Sigmoid colon (tissue), 7 donors: ENCODE results near the gene KCNJ3. TPM values are rescaled to one million over a fixed set of nuclear protein-coding genes. Genes with fewer than 3 reads are reported as not detected.

Source experiments
- DNase-seq: peaks from one replicate; pipeline ENCODE4 v3.0.0-alpha.2; 2019
- H3K27ac ChIP-seq, 4 donors: fragments of 200-600 bp; sonication (generic); one replicate each; pipeline ENCODE4 v1.5.1; 2016 to 2019; ENCODE audit warnings: mild to moderate bottlenecking in 1 of 4
- H3K27me3 ChIP-seq, 3 donors: fragments of 200-600 bp; sonication (generic); one replicate each; pipeline ENCODE4 v1.5.1; 2019; ENCODE audit warnings: mild to moderate bottlenecking in 1 of 3
- H3K36me3 ChIP-seq, 4 donors: fragments of 200-600 bp; sonication (generic); one replicate each; pipeline ENCODE4 v1.5.1; 2016 to 2019
- H3K4me1 ChIP-seq, 4 donors: fragments of 200-600 bp; sonication (generic); one replicate each; pipeline ENCODE4 v1.5.1; 2017 to 2019
- H3K4me3 ChIP-seq, 4 donors: fragments of 200-600 bp; sonication (generic); one replicate each; pipeline ENCODE4 v1.5.1; 2017 to 2019; ENCODE audit warnings: mild to moderate bottlenecking in 2 of 4, moderate library complexity in 1 of 4
- H3K9me3 ChIP-seq, 4 donors: fragments of 200-600 bp in 3 of 4; sonication (generic) in 3 of 4; one replicate each; pipeline versions ENCODE4 v1.5.1 to v1.6.1; 2013 to 2019
- EP300 ChIP-seq, 4 donors: sonication (generic); formaldehyde crosslinking; IDR thresholded peaks; one replicate each; pipeline ENCODE4 v1.6.1; 2017; ENCODE audit warnings: antibody characterized with exemption in 4 of 4
- POLR2A ChIP-seq, 2 donors: fragments of 450-650 bp; IDR thresholded peaks; one replicate each; pipeline ENCODE4 v1.6.1; 2016; ENCODE audit warnings: antibody characterized with exemption in 2 of 2, mild to moderate bottlenecking in 2 of 2, moderate library complexity in 2 of 2
- POLR2AphosphoS5 ChIP-seq, 4 donors: sonication (generic); formaldehyde crosslinking; IDR thresholded peaks; one replicate each; pipeline ENCODE4 v1.6.1; 2017; ENCODE audit warnings: antibody characterized with exemption in 4 of 4
- whole genome bisulfite sequencing, 2 donors: extraction: QIAGEN DNeasy Blood & Tissue Kit; methylation state at CpG; one replicate each; pipeline ENCODE4 v1.1.7; 2013; 5-methylcytosine and 5-hydroxymethylcytosine counted together
- intact Hi-C: fragments of 100-400 bp; cut with DNase I; formaldehyde crosslinking; loops from one replicate; pipeline ENCODE4 v1.15.1; 2023
- polyA plus RNA-seq, 3 donors: library from polyadenylated mRNA; stranded (reverse); fragments of 200-250 nt; gene quantifications; one replicate each; pipeline ENCODE4 v1.2.3, GENCODE V29; 2013
- total RNA-seq, 4 donors: library from RNA; depleted of rRNA; stranded (reverse); fragments of >200 nt; gene quantifications; one replicate each; pipeline ENCODE4 v1.1.0, GENCODE V29; 2016
- TF ChIP-seq, protein P1 (sequence below), 4 experiments: fragments of 450-650 bp in 3 of 4; fragments of 200-600 bp in 1 of 4; IDR thresholded peaks; one replicate each; pipeline ENCODE4 v1.5.1; 2016 to 2019; ENCODE audit warnings: antibody characterized with exemption in 4 of 4, mild to moderate bottlenecking in 3 of 4, moderate library complexity in 2 of 4
- donor health status: healthy with polysubstance abuse.
- donor health status: Bipolar disorder and iron deficiency.
- donor health status: healthy.

KCNJ3 gene
- total and polyA plus RNA-seq, 7 donors, result under 0.01 to 0.60 (median 0.16) TPM

DNA sequence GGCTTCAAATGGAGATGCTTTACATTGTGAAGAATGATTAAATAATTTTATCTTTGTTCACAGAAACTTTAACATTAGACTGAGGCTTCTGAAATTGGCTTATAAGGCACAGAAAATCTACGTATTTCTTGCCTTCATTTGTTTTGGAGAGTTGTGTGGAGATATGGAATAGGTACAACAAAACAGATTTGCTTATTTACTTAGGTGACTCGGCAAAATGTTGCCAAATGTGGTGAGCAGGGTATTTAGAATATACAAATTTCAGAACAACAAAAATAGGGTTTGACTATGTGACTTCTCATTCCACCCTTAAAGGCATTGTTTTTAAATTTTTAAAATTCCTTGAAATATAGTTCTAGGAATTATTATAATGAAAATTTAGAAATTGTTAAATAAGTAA lies 134.2 kb downstream of the KCNJ3 start:
- Histone ChIP-seq H3K27ac (no peak overlapping the region), H3K9me3 (no peaks in the 10 kb centered on the region), H3K4me1 (no peaks in the 10 kb centered on the region), H3K27me3 (no peaks in the 10 kb centered on the region), H3K4me3 (no peak overlapping the region), H3K36me3 (no peaks in the 10 kb centered on the region)
- no peak for DNase-seq
- WGBS, 2 donors, result 82 to 83% methylated on average over 2 of the region's 2 CpGs
- TF ChIP-seq, protein P1, sequence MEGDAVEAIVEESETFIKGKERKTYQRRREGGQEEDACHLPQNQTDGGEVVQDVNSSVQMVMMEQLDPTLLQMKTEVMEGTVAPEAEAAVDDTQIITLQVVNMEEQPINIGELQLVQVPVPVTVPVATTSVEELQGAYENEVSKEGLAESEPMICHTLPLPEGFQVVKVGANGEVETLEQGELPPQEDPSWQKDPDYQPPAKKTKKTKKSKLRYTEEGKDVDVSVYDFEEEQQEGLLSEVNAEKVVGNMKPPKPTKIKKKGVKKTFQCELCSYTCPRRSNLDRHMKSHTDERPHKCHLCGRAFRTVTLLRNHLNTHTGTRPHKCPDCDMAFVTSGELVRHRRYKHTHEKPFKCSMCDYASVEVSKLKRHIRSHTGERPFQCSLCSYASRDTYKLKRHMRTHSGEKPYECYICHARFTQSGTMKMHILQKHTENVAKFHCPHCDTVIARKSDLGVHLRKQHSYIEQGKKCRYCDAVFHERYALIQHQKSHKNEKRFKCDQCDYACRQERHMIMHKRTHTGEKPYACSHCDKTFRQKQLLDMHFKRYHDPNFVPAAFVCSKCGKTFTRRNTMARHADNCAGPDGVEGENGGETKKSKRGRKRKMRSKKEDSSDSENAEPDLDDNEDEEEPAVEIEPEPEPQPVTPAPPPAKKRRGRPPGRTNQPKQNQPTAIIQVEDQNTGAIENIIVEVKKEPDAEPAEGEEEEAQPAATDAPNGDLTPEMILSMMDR (IDR thresholded peaks at IDR 0.05), result no peak
- TF ChIP-seq POLR2AphosphoS5 (IDR thresholded peaks at IDR 0.05) (no peak), EP300 (IDR thresholded peaks at IDR 0.05) (no peak), POLR2A (IDR thresholded peaks at IDR 0.05) (no peak)
- intact Hi-C loops, result no loop called here

DNA sequence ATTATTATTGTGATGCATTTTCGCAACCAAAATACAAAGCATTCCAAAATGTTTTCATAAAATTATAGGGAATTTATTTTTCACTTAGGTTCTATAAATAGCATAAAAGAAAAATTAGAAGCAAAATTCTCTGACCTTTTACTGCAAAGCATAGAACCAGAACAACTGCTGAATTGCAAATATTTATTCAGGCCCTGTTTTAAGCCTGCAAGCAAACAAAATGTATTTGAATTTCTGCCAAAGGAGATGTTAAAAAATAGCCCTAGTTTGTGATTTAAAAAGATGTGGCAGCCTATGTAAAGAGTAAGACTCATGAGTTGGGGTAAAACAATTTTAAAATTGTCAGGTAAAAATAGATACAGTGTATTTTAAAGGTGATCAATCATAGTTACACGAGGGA lies 138.1 kb downstream of the KCNJ3 start:
- no peak overlapping the region for H3K27ac ChIP-seq
- no peak for DNase-seq
- H3K27me3 ChIP-seq, result no peaks in the 10 kb centered on the region
- no peaks in the 10 kb centered on the region for H3K4me1 ChIP-seq
- no peak overlapping the region for H3K4me3 ChIP-seq
- no peaks in the 10 kb centered on the region for H3K36me3 ChIP-seq
- WGBS, 2 donors, result 77 to 79% methylated on average over 2 of the region's 2 CpGs
- TF ChIP-seq POLR2A (IDR thresholded peaks at IDR 0.05) (no peak), POLR2AphosphoS5 (IDR thresholded peaks at IDR 0.05) (no peak), EP300 (IDR thresholded peaks at IDR 0.05) (no peak)
- TF ChIP-seq, protein P1 (IDR thresholded peaks at IDR 0.05), result no peak
- H3K9me3 ChIP-seq, result no peaks in the 10 kb centered on the region
- intact Hi-C loops, result no loop called here

DNA sequence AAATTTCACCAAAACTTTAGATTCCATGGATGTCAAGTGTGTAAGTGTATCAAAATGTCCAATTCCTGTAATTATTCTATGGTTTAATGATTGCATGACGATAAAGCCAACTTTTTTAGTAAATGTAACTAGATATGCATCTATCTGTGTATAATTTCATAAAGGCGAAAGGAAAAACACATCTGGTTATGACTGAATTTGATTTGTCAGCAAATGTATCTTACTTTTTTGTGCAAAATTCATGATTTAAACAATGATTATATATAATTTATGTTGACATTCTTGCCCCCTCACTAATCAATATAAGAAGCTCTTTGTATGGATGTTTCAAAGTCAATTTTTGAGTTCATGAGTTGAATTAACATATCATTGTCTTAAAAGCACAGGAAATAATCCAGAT lies 138.5 kb downstream of the KCNJ3 start:
- TF ChIP-seq POLR2A (IDR thresholded peaks at IDR 0.05) (no peak), POLR2AphosphoS5 (IDR thresholded peaks at IDR 0.05) (no peak), EP300 (IDR thresholded peaks at IDR 0.05) (no peak)
- TF ChIP-seq, protein P1 (IDR thresholded peaks at IDR 0.05), result no peak
- H3K4me3 ChIP-seq, result no peak overlapping the region
- H3K27ac ChIP-seq, result no peak overlapping the region
- no peak for DNase-seq
- H3K36me3 ChIP-seq, result no peaks in the 10 kb centered on the region
- intact Hi-C loops, result no loop called here
- no peaks in the 10 kb centered on the region for H3K9me3 ChIP-seq
- H3K27me3 ChIP-seq, result no peaks in the 10 kb centered on the region
- WGBS, 2 donors, result 84 to 89% methylated on average over 2 of the region's 2 CpGs
- H3K4me1 ChIP-seq, result no peaks in the 10 kb centered on the region

DNA sequence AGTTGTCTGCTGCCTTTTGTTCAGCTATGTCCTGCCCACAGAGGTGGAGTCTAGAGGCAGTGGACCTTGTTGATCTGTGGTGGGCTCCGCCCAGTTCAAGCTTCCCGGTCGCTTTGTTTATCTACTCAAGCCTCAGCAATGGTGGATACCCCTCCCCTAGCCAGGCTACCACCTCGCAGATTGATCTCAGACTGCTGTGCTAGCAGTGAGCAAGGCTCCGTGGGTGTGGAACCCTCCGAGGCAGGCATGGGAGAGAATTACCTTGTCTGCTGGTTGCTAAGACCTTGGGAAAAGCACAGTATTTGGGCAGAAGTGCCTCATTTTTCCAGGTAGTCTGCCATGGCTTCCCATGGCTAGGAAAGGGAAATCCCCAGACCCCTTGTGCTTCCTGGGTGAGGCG lies 146.0 kb downstream of the KCNJ3 start:
- WGBS, 2 donors, result 87 to 88% methylated on average over 7 of the region's 7 CpGs
- H3K27ac ChIP-seq, result no peak overlapping the region
- DNase-seq, result no peak
- H3K4me1 ChIP-seq, result no peaks in the 10 kb centered on the region
- H3K36me3 ChIP-seq, result no peaks in the 10 kb centered on the region
- H3K27me3 ChIP-seq, result no peaks in the 10 kb centered on the region
- TF ChIP-seq EP300 (IDR thresholded peaks at IDR 0.05) (no peak), POLR2AphosphoS5 (IDR thresholded peaks at IDR 0.05) (no peak), POLR2A (IDR thresholded peaks at IDR 0.05) (no peak)
- TF ChIP-seq, protein P1 (IDR thresholded peaks at IDR 0.05), result no peak
- H3K9me3 ChIP-seq, result no peaks in the 10 kb centered on the region
- intact Hi-C loops, result no loop called here
- H3K4me3 ChIP-seq, result no peak overlapping the region

DNA sequence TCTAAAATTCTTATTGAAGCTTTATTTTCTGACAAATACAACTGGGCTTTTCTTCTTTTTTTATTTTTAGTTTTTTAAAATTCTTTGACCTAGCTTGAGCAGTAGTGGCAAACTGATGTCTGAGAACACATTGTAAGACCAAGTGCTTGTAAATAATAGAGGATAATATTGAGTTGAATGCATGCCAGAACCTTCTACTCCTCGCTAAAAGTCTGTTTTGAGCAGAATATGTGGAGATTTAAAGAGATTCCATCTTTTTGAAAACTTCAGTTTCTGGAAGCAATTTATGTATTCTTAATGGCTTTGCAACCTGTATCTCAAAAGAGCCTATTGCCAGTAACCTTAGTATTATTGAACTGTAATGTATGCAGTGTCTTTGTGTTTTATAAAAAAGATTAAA lies 148.3 kb downstream of the KCNJ3 start:
- TF ChIP-seq POLR2AphosphoS5 (IDR thresholded peaks at IDR 0.05) (no peak), EP300 (IDR thresholded peaks at IDR 0.05) (no peak), POLR2A (IDR thresholded peaks at IDR 0.05) (no peak)
- TF ChIP-seq, protein P1 (IDR thresholded peaks at IDR 0.05), result no peak
- Histone ChIP-seq H3K36me3 (no peaks in the 10 kb centered on the region), H3K4me1 (no peaks in the 10 kb centered on the region), H3K4me3 (no peak overlapping the region), H3K27ac (no peak overlapping the region), H3K9me3 (no peaks in the 10 kb centered on the region), H3K27me3 (no peaks in the 10 kb centered on the region)
- no peak for DNase-seq
- 43 to 61% methylated on average over 1 of the region's 1 CpG for WGBS, 2 donors
- intact Hi-C loops, result no loop called here
